Stimulated activated naive B cell treated with anti-CD40 and anti-IgM and Interleukin-4, amounts not matched to agents 10 μg/mL and 1 μg/mL and 100 μg/mL, for 72 hours (primary cell): ENCODE results near the gene CHRNB1.

Experiments used
- ATAC-seq, 2 donors: fragments of 150-1000 bp; cut with Tn5 transposase; replicated peaks; 2 replicates each; pipeline ENCODE4 v1.10.0; 2021; ENCODE audit warnings: moderate library complexity in 1 of 2
- DNase-seq: peaks from one replicate; pipeline ENCODE4 v3.0.0; 2021
- H3K27ac Mint-ChIP-seq: one replicate; pipeline ENCODE4 v1.8.0; 2022; ENCODE audit warnings: mild to moderate bottlenecking, mixed read lengths
- H3K27me3 Mint-ChIP-seq, 2 donors: one replicate each; pipeline ENCODE4 v1.8.0; 2022; ENCODE audit warnings: mixed read lengths in 2 of 2
- H3K36me3 Mint-ChIP-seq, 2 donors: one replicate each; pipeline ENCODE4 v1.8.0; 2022; ENCODE audit warnings: mixed read lengths in 2 of 2, mild to moderate bottlenecking in 1 of 2
- H3K4me1 Mint-ChIP-seq, 2 donors: one replicate each; pipeline ENCODE4 v1.8.0; 2022; ENCODE audit warnings: mixed read lengths in 2 of 2, mild to moderate bottlenecking in 1 of 2
- H3K4me3 Mint-ChIP-seq, 2 donors: one replicate each; pipeline ENCODE4 v1.8.0; 2022; ENCODE audit warnings: mild to moderate bottlenecking in 2 of 2, mixed read lengths in 2 of 2, moderate library complexity in 1 of 2
- H3K9me3 Mint-ChIP-seq, 2 donors: one replicate each; pipeline ENCODE4 v1.8.0; 2022; ENCODE audit warnings: mixed read lengths in 2 of 2, mild to moderate bottlenecking in 1 of 2

The CHRNB1 gene

DNA sequence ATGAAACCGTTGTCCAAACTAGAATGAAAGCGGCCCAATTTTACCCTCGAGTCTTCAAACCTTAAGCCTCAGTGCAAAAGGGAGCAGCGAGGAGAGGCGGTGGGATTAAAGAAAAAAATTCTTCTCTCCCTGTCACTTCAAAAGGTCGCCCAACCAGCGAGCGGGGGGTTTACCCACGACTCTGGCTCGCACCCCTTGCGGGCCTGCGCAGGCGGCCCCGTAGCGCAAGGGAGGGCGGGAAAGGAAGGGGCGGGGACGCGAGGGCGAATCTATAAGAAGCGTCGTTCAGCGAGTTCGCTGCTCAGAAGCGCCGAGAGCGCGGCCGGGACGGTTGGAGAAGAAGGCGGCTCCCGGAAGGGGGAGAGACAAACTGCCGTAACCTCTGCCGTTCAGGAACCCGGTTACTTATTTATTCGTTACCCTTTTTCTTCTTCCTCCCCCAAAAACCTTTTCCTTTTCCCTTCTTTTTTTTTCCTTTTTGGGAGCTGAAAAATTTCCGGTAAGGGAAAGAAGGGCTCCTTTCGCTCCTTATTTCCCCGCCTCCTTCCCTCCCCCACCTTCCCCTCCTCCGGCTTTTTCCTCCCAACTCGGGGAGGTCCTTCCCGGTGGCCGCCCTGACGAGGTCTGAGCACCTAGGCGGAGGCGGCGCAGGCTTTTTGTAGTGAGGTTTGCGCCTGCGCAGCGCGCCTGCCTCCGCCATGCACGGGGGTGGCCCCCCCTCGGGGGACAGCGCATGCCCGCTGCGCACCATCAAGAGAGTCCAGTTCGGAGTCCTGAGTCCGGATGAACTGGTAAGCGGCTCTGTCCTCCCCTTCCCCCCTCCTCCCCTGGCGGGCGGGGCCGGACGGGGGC, 39.4 kb downstream of the CHRNB1 start, which contains the start of gene POLR2A:
TSS of gene POLR2A (plus strand) at position 300 of the 852 bp plus-strand sequence.
- peaks cover 25 to 34% of the 10 kb centered on the region in 2 donors for H3K36me3 Mint-ChIP-seq
- H3K4me3 Mint-ChIP-seq, result peak within 1 kb of the TSS; percentile 99 to 100
- no peaks in the 10 kb centered on the region for H3K27me3 Mint-ChIP-seq
- DNase-seq (peak; percentile 97), ATAC-seq (peak; percentile 67 to 76)
- peaks cover 55 to 83% of the 10 kb centered on the region in 2 donors for H3K4me1 Mint-ChIP-seq
- peak within 1 kb of the TSS; percentile 100 for H3K27ac Mint-ChIP-seq
- no peaks in the 10 kb centered on the region for H3K9me3 Mint-ChIP-seq

DNA sequence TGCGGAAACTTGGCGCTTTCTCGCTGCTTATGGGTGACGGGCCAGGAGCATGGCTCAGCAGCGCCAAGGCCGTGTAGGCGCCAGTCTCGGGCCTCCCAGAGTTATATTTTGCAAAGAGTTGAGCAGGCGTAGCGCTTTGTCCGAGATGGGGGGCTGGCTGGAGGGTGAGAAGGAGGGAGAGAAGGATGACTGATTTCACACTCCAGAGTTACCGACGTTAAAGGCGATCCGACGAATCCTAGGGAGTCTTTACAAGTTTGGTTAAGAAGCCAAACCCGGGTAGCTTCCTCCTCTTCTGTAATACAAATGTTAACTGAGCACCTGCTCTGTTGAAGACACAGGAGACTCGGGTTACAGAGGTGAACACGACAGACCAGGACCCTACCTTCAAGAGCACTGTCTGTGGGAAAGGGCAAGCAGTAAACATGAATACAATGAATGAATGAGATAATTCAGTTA, 40.1 kb downstream of the CHRNB1 start:
- H3K4me3 Mint-ChIP-seq, result peak overlapping the region; percentile 99 to 100
- H3K27me3 Mint-ChIP-seq, result no peaks in the 10 kb centered on the region
- ATAC-seq, result no peak
- H3K36me3 Mint-ChIP-seq, result peaks cover 25 to 38% of the 10 kb centered on the region in 2 donors
- DNase-seq, result no peak
- H3K9me3 Mint-ChIP-seq, result no peaks in the 10 kb centered on the region
- peaks cover 58 to 87% of the 10 kb centered on the region in 2 donors for H3K4me1 Mint-ChIP-seq
- H3K27ac Mint-ChIP-seq, result peak overlapping the region; percentile 100

DNA sequence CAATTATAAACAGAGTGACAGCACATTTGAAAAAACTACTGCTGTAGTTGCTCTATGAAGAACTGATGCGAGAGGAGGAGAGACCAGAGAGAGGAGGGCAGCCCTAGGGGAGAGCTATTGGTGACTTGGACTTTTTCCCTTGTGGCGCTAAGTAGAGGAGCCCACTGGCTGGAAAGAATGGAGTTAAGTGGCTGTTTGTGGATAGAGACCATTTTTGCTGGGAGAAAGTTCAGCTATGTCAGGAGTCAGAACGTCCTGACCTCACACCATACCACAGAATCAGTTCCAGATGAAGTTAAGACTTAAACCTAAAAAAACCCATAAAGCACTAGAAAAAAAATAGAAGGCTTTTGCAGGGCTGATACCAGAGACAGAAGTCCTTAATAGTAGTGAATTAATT, 41.3 kb downstream of the CHRNB1 start:
- Mint-ChIP-seq H3K36me3 (peaks cover 32 to 45% of the 10 kb centered on the region in 2 donors), H3K4me3 (peak overlapping the region; percentile 73 to 100), H3K9me3 (no peaks in the 10 kb centered on the region), H3K4me1 (peaks cover 60 to 87% of the 10 kb centered on the region in 2 donors), H3K27ac (peak overlapping the region; percentile 86), H3K27me3 (no peaks in the 10 kb centered on the region)
- no peak for DNase-seq
- ATAC-seq, result no peak

DNA sequence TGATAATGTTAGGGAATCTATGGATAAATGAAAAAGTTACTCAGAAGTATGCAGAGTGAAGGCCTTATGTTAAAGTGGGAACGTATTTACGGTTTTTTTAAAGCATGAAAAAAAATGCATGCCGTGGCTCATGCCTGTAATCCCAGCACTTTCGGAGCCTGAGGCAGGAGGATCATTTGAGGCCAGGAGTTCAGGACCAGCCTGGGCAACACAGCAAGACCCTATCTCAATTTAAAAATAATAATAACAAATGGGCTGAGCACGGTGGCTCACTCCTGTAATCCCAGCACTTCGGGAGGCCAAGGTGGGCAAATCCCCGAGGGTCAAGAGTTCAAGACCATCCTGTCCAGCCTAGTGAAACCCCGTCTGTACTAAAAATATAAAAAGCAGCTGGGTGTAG, 45.3 kb downstream of the CHRNB1 start:
- Mint-ChIP-seq H3K4me3 (no peak overlapping the region), H3K36me3 (peaks cover 32 to 64% of the 10 kb centered on the region in 2 donors), H3K4me1 (peaks cover 53 to 84% of the 10 kb centered on the region in 2 donors), H3K9me3 (no peaks in the 10 kb centered on the region), H3K27me3 (no peaks in the 10 kb centered on the region), H3K27ac (no peak overlapping the region)
- no peak for DNase-seq
- ATAC-seq, result no peak

DNA sequence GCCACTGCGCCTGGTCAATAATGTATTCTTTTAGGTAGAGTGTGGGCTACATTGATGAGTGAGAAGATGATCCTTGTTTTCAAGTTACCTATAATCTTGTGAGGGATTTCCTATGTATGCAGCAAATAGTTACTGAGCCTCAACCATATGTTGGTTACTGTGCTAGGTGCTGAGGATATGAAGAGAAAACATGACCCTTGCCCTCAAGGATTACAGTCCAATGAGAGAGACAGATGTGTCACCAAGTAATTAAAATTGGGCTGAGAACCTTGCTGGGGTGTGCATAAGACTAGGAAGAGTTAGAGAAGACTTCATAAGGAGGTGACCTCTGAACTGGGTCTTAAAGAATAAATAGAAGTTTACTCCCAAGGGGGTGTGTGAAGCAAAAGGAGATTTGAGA, 46.7 kb downstream of the CHRNB1 start:
- Mint-ChIP-seq H3K9me3 (no peaks in the 10 kb centered on the region), H3K4me1 (peaks cover 45 to 71% of the 10 kb centered on the region in 2 donors), H3K27ac (peak overlapping the region; percentile 52), H3K4me3 (no peak overlapping the region), H3K27me3 (no peaks in the 10 kb centered on the region), H3K36me3 (peaks cover 33 to 68% of the 10 kb centered on the region in 2 donors)
- DNase-seq, result no peak
- ATAC-seq, result no peak

DNA sequence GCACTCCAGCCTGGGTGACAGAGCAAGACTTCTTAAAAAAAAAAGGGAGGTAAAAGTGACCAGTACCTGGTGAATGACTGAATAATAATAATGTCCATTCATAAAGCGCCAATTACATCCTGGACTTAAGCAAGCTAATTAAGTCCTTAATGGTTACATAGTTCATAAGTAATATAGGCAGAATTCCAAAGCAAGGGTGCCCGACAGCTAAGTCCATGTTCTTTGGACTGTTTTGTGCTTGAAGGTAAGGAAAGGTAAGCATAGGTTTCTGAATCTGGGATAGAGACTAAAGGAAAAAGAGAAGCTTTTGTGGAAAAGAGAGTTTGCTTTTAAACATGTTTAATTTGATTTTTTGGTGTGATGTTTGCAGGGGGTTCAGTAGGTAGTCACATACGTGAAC, 49.1 kb downstream of the CHRNB1 start:
- DNase-seq (no peak), ATAC-seq (no peak)
- no peaks in the 10 kb centered on the region for H3K9me3 Mint-ChIP-seq
- H3K27ac Mint-ChIP-seq, result peak overlapping the region; percentile 7
- peaks cover 30 to 47% of the 10 kb centered on the region in 2 donors for H3K4me1 Mint-ChIP-seq
- H3K4me3 Mint-ChIP-seq, result no peak overlapping the region
- peaks cover 34 to 67% of the 10 kb centered on the region in 2 donors for H3K36me3 Mint-ChIP-seq
- no peaks in the 10 kb centered on the region for H3K27me3 Mint-ChIP-seq

DNA sequence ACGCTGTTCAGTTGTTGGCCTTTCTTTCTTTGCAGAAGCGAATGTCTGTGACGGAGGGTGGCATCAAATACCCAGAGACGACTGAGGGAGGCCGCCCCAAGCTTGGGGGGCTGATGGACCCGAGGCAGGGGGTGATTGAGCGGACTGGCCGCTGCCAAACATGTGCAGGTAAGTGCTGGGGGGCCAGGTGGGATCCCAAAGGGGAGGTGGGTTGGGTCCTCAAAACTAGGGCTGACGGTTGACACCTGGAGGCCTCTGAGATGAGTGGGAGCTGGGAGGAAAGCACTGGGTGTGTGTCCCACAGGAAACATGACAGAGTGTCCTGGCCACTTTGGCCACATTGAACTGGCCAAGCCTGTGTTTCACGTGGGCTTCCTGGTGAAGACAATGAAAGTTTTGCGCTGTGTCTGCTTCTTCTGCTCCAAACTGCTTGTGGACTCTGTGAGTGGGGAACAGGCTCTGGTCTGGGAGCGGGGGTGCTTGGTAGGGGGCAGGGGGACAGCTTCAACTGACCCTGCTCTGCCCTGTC, 51.1 kb downstream of the CHRNB1 start:
- no peak for ATAC-seq
- peak overlapping the region; percentile 79 for H3K27ac Mint-ChIP-seq
- H3K4me3 Mint-ChIP-seq, result no peak overlapping the region
- H3K36me3 Mint-ChIP-seq, result peaks cover 39 to 65% of the 10 kb centered on the region in 2 donors
- no peaks in the 10 kb centered on the region for H3K27me3 Mint-ChIP-seq
- DNase-seq, result no peak
- H3K4me1 Mint-ChIP-seq, result peaks cover 19 to 30% of the 10 kb centered on the region in 2 donors
- H3K9me3 Mint-ChIP-seq, result no peaks in the 10 kb centered on the region

DNA sequence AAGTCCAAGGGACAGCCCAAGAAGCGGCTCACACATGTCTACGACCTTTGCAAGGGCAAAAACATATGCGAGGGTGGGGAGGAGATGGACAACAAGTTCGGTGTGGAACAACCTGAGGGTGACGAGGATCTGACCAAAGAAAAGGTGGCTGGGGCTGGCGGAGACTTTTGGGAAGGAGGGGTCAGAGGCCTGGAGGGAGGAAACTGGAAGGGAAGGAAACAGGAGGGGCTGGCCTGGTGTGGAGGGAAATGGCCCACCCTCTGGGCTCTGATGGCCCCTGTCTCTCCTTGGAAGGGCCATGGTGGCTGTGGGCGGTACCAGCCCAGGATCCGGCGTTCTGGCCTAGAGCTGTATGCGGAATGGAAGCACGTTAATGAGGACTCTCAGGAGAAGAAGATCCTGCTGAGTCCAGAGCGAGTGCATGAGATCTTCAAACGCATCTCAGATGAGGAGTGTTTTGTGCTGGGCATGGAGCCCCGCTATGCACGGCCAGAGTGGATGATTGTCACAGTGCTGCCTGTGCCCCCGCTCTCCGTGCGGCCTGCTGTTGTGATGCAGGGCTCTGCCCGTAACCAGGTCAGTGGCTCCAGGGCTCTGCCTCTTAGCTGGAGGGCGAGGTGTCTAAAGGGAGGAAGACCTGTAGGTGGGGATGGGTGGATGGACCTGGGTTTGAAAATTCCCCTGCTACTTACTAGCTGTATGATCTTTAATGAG, 51.8 kb downstream of the CHRNB1 start:
- peaks cover 16 to 24% of the 10 kb centered on the region in 2 donors for H3K4me1 Mint-ChIP-seq
- H3K4me3 Mint-ChIP-seq, result no peak overlapping the region
- no peak for DNase-seq
- no peak for ATAC-seq
- no peaks in the 10 kb centered on the region for H3K27me3 Mint-ChIP-seq
- H3K9me3 Mint-ChIP-seq, result no peaks in the 10 kb centered on the region
- H3K27ac Mint-ChIP-seq, result peak overlapping the region; percentile 79
- peaks cover 45 to 67% of the 10 kb centered on the region in 2 donors for H3K36me3 Mint-ChIP-seq

DNA sequence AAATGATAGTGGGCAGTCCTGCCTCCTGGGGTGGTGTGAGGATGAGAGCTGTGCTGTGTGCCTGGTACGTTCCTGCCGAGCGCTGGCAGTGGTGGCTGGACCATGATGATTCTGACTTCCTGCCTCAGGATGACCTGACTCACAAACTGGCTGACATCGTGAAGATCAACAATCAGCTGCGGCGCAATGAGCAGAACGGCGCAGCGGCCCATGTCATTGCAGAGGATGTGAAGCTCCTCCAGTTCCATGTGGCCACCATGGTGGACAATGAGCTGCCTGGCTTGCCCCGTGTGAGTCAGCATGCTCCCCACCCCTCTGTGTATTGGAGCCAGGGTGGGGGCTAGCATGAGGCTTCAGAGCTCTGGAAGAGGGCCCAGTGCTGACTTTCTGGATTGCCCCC, 52.4 kb downstream of the CHRNB1 start:
- Mint-ChIP-seq H3K9me3 (no peaks in the 10 kb centered on the region), H3K36me3 (peaks cover 48 to 71% of the 10 kb centered on the region in 2 donors), H3K27ac (no peak overlapping the region), H3K4me3 (no peak overlapping the region), H3K4me1 (peaks cover 14 to 18% of the 10 kb centered on the region in 2 donors), H3K27me3 (no peaks in the 10 kb centered on the region)
- DNase-seq (no peak), ATAC-seq (no peak)

DNA sequence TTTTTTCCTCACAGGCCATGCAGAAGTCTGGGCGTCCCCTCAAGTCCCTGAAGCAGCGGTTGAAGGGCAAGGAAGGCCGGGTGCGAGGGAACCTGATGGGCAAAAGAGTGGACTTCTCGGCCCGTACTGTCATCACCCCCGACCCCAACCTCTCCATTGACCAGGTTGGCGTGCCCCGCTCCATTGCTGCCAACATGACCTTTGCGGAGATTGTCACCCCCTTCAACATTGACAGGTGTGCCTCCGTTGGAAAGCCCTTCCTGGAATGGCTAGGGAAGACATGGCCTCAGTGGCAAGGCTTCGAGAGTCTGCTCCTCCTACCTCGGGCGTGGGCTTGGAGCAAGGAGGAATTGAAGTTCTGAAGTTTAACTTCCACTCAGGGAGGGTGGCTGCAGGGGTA, 52.8 kb downstream of the CHRNB1 start:
- no peaks in the 10 kb centered on the region for H3K27me3 Mint-ChIP-seq
- no peak overlapping the region for H3K27ac Mint-ChIP-seq
- H3K9me3 Mint-ChIP-seq, result no peaks in the 10 kb centered on the region
- ATAC-seq (no peak), DNase-seq (no peak)
- H3K4me3 Mint-ChIP-seq, result no peak overlapping the region
- H3K36me3 Mint-ChIP-seq, result peaks cover 50 to 74% of the 10 kb centered on the region in 2 donors
- H3K4me1 Mint-ChIP-seq, result peaks cover 14 to 17% of the 10 kb centered on the region in 2 donors

DNA sequence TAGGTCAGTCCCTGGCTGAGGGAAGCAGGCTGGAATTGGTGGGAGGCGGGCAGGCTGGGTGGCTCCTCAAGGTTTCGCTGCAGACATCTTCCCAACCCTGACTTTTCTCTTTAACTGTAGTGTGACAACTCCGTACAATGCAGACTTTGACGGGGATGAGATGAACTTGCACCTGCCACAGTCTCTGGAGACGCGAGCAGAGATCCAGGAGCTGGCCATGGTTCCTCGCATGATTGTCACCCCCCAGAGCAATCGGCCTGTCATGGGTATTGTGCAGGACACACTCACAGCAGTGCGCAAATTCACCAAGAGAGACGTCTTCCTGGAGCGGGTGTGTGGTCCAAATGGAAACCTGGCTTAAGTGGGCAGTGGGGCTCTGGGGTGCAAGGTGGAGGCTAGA, 54.3 kb downstream of the CHRNB1 start:
- ATAC-seq, result no peak
- no peak for DNase-seq
- Mint-ChIP-seq H3K4me1 (peaks cover 4 to 6% of the 10 kb centered on the region in 2 donors), H3K4me3 (no peak overlapping the region), H3K27ac (peak overlapping the region; percentile 87), H3K9me3 (no peaks in the 10 kb centered on the region), H3K27me3 (no peaks in the 10 kb centered on the region), H3K36me3 (peaks cover 55 to 74% of the 10 kb centered on the region in 2 donors)

DNA sequence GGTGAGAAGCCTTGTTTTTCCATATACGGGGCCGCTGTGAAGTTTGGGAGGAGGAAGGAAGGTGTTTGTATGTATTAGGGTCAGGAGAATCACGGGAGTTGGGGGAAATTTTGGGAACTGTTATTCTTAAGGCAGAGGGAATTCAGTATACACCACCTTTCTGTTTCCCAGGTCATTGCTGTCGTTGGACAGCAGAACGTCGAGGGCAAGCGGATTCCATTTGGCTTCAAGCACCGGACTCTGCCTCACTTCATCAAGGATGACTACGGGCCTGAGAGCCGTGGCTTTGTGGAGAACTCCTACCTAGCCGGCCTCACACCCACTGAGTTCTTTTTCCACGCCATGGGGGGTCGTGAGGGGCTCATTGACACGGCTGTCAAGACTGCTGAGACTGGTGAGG, 56.9 kb downstream of the CHRNB1 start:
- ATAC-seq (no peak), DNase-seq (no peak)
- H3K4me3 Mint-ChIP-seq, result no peak overlapping the region
- H3K4me1 Mint-ChIP-seq, result peaks cover 2 to 4% of the 10 kb centered on the region in 2 donors
- peak overlapping the region; percentile 20 for H3K27ac Mint-ChIP-seq
- H3K27me3 Mint-ChIP-seq, result no peaks in the 10 kb centered on the region
- H3K36me3 Mint-ChIP-seq, result peaks cover 50 to 67% of the 10 kb centered on the region in 2 donors
- H3K9me3 Mint-ChIP-seq, result no peaks in the 10 kb centered on the region

DNA sequence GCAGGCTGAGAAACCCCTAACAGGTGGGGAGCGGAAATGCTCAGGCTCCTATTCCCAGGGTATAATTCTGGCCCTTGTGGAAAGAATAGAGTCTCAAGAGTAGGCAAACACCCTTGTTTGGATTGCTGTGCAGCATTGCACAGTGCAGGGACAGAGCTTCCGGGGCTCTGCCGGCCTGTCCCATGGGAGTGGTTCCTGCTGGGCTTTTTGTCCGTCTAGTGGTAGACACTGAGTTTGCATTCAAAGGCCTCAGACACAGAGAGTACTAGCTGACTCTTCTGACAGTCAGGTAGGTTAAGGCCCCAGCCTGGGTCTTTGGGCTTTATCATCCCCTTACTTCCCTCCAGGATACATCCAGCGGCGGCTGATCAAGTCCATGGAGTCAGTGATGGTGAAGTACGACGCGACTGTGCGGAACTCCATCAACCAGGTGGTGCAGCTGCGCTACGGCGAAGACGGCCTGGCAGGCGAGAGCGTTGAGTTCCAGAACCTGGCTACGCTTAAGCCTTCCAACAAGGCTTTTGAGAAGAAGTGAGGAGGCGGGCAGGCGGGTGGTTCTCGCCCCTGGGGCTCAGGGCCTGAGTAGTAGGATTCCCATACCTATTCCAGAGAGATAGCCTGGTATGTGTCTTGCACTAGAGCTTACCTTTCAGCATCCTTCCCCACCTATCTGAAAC, 57.4 kb downstream of the CHRNB1 start:
- DNase-seq (no peak), ATAC-seq (no peak)
- Mint-ChIP-seq H3K9me3 (no peaks in the 10 kb centered on the region), H3K4me1 (peaks cover 2 to 4% of the 10 kb centered on the region in 2 donors), H3K27ac (peak overlapping the region; percentile 51), H3K27me3 (no peaks in the 10 kb centered on the region), H3K4me3 (no peak overlapping the region), H3K36me3 (peaks cover 47 to 64% of the 10 kb centered on the region in 2 donors)

DNA sequence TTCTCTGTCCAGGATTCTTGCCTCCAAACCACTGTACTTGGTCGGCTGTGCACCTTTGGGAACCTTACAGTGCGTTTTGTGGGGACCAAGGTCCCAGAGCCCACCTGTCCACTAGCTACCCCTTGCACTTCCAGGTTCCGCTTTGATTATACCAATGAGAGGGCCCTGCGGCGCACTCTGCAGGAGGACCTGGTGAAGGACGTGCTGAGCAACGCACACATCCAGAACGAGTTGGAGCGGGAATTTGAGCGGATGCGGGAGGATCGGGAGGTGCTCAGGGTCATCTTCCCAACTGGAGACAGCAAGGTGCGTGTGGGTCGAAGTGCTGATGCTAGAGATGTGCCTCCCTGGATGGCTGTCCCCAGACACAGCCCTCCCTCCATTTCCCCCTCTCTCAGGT, 58.1 kb downstream of the CHRNB1 start:
- Mint-ChIP-seq H3K4me1 (peaks cover 2 to 4% of the 10 kb centered on the region in 2 donors), H3K36me3 (peaks cover 44 to 62% of the 10 kb centered on the region in 2 donors), H3K27me3 (no peaks in the 10 kb centered on the region), H3K4me3 (no peak overlapping the region), H3K9me3 (no peaks in the 10 kb centered on the region), H3K27ac (peak overlapping the region; percentile 69)
- ATAC-seq, result no peak
- no peak for DNase-seq
